PFSK-1 (cell line): ENCODE results near the gene TSKS.

Experiments used
- POLR2AphosphoS5 ChIP-seq: IDR thresholded peaks from 2 replicates; pipeline ENCODE4 v1.6.1; 2012; ENCODE audit warnings: low read depth, mild to moderate bottlenecking, control low read depth, low read length, moderate library complexity
- REST ChIP-seq, 2 experiments: IDR thresholded peaks; 2 replicates each; pipeline versions ENCODE4 v1.6.1 to v1.8.0; 2011 to 2012; ENCODE audit warnings: low read depth in 2 of 2, low read length in 2 of 2, control low read depth in 1 of 2, inconsistent platforms in 1 of 2, mild to moderate bottlenecking in 1 of 2, moderate library complexity in 1 of 2; ENCODE audit not compliant: insufficient read depth in 1 of 2

DNA sequence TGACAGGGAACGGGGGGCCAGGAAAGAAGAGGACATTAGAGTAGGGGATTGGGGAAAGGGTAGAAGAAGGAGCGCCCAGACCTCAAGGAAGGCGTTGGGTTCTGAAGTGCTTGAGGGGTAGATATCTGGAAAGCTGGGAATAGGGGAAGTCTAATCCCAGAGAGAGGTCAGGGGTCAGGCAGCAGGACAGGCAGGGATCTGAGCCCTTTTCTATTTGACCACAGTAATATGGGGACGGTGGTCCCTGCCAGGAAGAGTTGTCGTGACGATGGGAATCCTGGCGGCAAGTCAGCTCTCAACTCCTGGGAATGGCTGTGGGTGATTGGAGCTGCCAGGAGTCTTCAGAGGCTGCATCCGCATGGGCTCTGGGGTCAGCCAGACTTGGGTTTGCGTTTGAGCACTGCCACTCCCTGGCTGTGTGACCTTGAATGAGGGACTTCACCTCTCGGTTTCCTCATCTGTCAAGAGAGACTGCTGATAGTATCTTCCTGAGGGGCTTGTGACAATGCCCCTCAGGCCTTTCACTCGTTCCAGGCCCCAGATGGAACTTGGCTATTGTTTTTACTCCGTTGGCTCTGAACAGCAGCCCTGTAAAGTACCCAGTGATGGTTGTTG lies 5.0 kb upstream of the TSKS start:
- TF ChIP-seq POLR2AphosphoS5 (no peak), REST (IDR thresholded peaks at IDR 0.05; ENCODE audit: insufficient read depth in 1 of 2, low read depth in 2 of 2, low read length in 2 of 2) (no peak)
